Measurements from ENCODE around the gene SPG7. TPM values are rescaled to one million over a fixed set of nuclear protein-coding genes. Genes with fewer than 3 reads are reported as not detected.

The SPG7 gene
- total RNA-seq, 1 donor from 2014 or later: 95.0 TPM

- intact Hi-C loops (cut with DNase I): loop anchor here (10.0 kb wide), 1 partner anchor 177 kb away; no protein-coding TSS in a partner anchor
- Histone ChIP-seq H3K4me3 (no peak overlapping the region), H3K36me3 (no peaks in the 10 kb centered on the region), H3K27ac (peak overlapping the region; percentile 51), H3K9me3 (no peaks in the 10 kb centered on the region), H3K27me3 (no peaks in the 10 kb centered on the region), H3K4me1 (peaks cover 23% of the 10 kb centered on the region)
- DNase-seq (peak; percentile 79), ATAC-seq (peak; percentile 85)
- TF ChIP-seq CTCF (IDR thresholded peaks at IDR 0.05): no peak
Measured at GRCh38 chr16:89502081-89502843, 5.9 kb upstream of the SPG7 start.

GRCh38 chr16:89504091-89504490 lies 4.1 kb upstream of the SPG7 start:
- Histone ChIP-seq H3K4me3 (no peak overlapping the region), H3K9me3 (no peaks in the 10 kb centered on the region), H3K36me3 (no peaks in the 10 kb centered on the region), H3K27me3 (no peaks in the 10 kb centered on the region), H3K4me1 (peaks cover 27% of the 10 kb centered on the region), H3K27ac (no peak overlapping the region)
- intact Hi-C loops (cut with DNase I): loop anchor here (10.0 kb wide), 1 partner anchor 179 kb away; no protein-coding TSS in a partner anchor
- DNase-seq (no peak), ATAC-seq (no peak)
- no peak for TF ChIP-seq CTCF (IDR thresholded peaks at IDR 0.05)

- no peaks in the 10 kb centered on the region for H3K9me3 ChIP-seq
- peak overlapping the region; percentile 31 for H3K4me3 ChIP-seq
- peak overlapping the region; percentile 82 for H3K27ac ChIP-seq
- peaks cover 3% of the 10 kb centered on the region for H3K36me3 ChIP-seq
- TF ChIP-seq CTCF (IDR thresholded peaks at IDR 0.05): no peak
- DNase-seq (peak; percentile 89), ATAC-seq (peak; percentile 68)
- intact Hi-C loops (cut with DNase I): loop anchor here (10.0 kb wide), 1 partner anchor 181 kb away; no protein-coding TSS in a partner anchor
- H3K27me3 ChIP-seq: no peaks in the 10 kb centered on the region
- H3K4me1 ChIP-seq: peaks cover 37% of the 10 kb centered on the region
Measured at GRCh38 chr16:89505204-89506112, 2.7 kb upstream of the SPG7 start.

GRCh38 chr16:89506113-89506504 lies 2.1 kb upstream of the SPG7 start:
- peaks cover 9% of the 10 kb centered on the region for H3K36me3 ChIP-seq
- DNase-seq (no peak), ATAC-seq (no peak)
- H3K9me3 ChIP-seq: no peaks in the 10 kb centered on the region
- peaks cover 37% of the 10 kb centered on the region for H3K4me1 ChIP-seq
- peak overlapping the region; percentile 31 for H3K4me3 ChIP-seq
- H3K27ac ChIP-seq: peak overlapping the region; percentile 79
- no peak for TF ChIP-seq CTCF (IDR thresholded peaks at IDR 0.05)
- intact Hi-C loops (cut with DNase I): loop anchor here (10.0 kb wide), 1 partner anchor 181 kb away; no protein-coding TSS in a partner anchor
- H3K27me3 ChIP-seq: no peaks in the 10 kb centered on the region

- no peak for ATAC-seq
- Histone ChIP-seq H3K27me3 (no peaks in the 10 kb centered on the region), H3K4me1 (peaks cover 37% of the 10 kb centered on the region), H3K36me3 (peaks cover 16% of the 10 kb centered on the region), H3K4me3 (peak overlapping the region; percentile 79), H3K9me3 (no peaks in the 10 kb centered on the region), H3K27ac (peak overlapping the region; percentile 96)
- TF ChIP-seq CTCF (IDR thresholded peaks at IDR 0.05): no peak
- no peak for DNase-seq
- intact Hi-C loops (cut with DNase I): loop anchor here (10.0 kb wide), 1 partner anchor 182 kb away; no protein-coding TSS in a partner anchor
Measured at GRCh38 chr16:89506791-89507191, 1.4 kb upstream of the SPG7 start.
